ENCODE measurements around the gene MEN1.

DNA sequence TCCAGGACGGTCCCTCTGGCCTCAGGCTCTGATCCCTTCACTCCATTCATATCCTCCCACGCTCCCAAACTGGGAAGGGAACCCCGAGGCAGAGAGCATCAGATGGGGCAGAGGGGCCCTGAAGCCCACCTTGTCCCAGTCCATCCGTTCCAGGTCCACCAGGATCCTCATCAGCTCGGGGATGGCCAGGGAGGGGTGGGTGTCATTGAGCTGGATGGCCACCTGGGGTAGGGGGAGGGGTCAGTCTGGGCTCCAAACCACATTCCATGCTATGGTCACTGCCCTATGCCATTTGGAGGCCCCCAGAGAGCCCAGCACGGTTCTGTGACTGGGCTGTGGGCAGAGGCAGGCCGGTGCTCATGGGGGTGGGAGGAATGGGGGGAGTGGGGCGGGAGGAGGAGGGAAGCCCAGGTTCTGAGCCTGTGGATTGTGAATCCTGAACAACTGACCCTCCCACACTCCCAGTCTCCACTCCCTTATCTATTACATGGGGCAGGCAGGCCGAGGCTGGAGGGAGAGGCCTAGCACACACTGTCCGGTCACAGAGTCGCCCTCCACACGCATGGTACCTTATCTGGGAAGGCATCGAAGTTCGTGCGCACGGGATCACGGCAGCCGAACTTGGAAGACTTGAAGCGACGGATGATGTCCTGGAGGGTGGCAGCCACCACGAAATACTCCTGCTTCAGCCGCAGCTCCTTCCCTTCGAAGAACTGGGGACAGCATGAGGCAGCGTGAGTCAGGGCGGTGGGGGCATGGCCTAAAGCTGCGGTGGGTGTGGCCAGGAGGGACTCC lies 56.0 kb downstream of the MEN1 start:
- no peak for TF ChIP-seq POLR2A (IDR thresholded peaks at IDR 0.05; ENCODE audit: low read depth, low read length)
- no peak for TF ChIP-seq TAF1 (IDR thresholded peaks at IDR 0.05; ENCODE audit: low read depth, low read length)
- TF ChIP-seq POLR2AphosphoS5 (IDR thresholded peaks at IDR 0.05; ENCODE audit: low read depth, low read length), result no peak
